K562 (cell line): ENCODE results near the gene DPEP1. TPM values are rescaled to one million over a fixed set of nuclear protein-coding genes. Genes with fewer than 3 reads are reported as not detected.

Experiments used
- ATAC-seq: fragments of 200-7000 bp; cut with Tn5 transposase; 3 replicates; pipeline ENCODE4 v1.9.1; 2020; ENCODE audit warnings: moderate library complexity
- BruUV-seq: library from RNA; stranded (reverse); fragments of 400-500 nt; replicated peaks from 2 replicates; lab custom pipeline; 2021; lab: Mats Ljungman, UMichigan
- CTCF ChIA-PET: fragments of 300-600 bp; formaldehyde crosslinking; extraction: SDS; loops from one replicate; lab custom pipeline; 2021; ENCODE audit warnings: low intra/inter-chr PET ratio; lab: Yijun Ruan, JAX
- POLR2A ChIA-PET: fragments of 300-600, 350-650 bp; sonication (Branson Sonifier 250); formaldehyde crosslinking; extraction: SDS; loops from one replicate; lab custom pipeline; 2021; ENCODE audit warnings: antibody characterized with exemption, inconsistent platforms; lab: Yijun Ruan, JAX
- DNase-seq, 4 experiments: peaks; one replicate each; pipeline versions ENCODE4 v3.0.0 to v3.0.0-alpha.2; 2011 to 2018; ENCODE audit warnings: low spot score in 3 of 4, mixed read lengths in 3 of 4; ENCODE audit errors: extremely low read depth in 1 of 4
- FAIRE-seq: peaks from 2 replicates; lab custom pipeline; 2011; peaks lifted over from hg19 to GRCh38; lab: Jason Lieb, UNC
- H2AFZ ChIP-seq: 2 replicates; pipeline ENCODE4 v1.6.0; 2011; ENCODE audit warnings: low read depth, low read length, control low read depth, inconsistent platforms
- H3K27ac ChIP-seq: fragments of 200-600 bp; 3 replicates; pipeline ENCODE4 v1.8.0; 2011; ENCODE audit warnings: low read depth, mild to moderate bottlenecking, control low read depth, inconsistent platforms, low read length, moderate library complexity, mixed read lengths; ENCODE audit errors: extremely low read depth
- H3K27me3 ChIP-seq, 2 experiments: fragments of 300-600 bp in 1 of 2; 2 replicates in 1 of 2; 3 replicates in 1 of 2; pipeline versions ENCODE4 v1.6.0 to v1.8.0; 2011; ENCODE audit warnings: inconsistent platforms in 2 of 2, low read length in 2 of 2, mild to moderate bottlenecking in 1 of 2, mixed read lengths in 1 of 2, moderate library complexity in 1 of 2; ENCODE audit not compliant: control insufficient read depth in 2 of 2, insufficient read depth in 2 of 2
- H3K36me3 ChIP-seq: fragments of 300-600 bp; 3 replicates; pipeline ENCODE4 v1.8.0; 2011; ENCODE audit warnings: mild to moderate bottlenecking, low read length, inconsistent platforms; ENCODE audit not compliant: control insufficient read depth, insufficient read depth
- H3K4me1 ChIP-seq, 2 experiments: fragments of 200-600 bp in 1 of 2; replicated peaks in 1 of 2; 2 replicates in 1 of 2; 3 replicates in 1 of 2; pipeline versions ENCODE4 v1.5.1 to v1.8.0; 2011; ENCODE audit warnings: inconsistent platforms in 2 of 2, low read length in 2 of 2, mild to moderate bottlenecking in 1 of 2, mixed read lengths in 1 of 2, moderate library complexity in 1 of 2; ENCODE audit not compliant: control insufficient read depth in 2 of 2, insufficient read depth in 2 of 2
- H3K4me2 ChIP-seq: 2 replicates; pipeline ENCODE4 v1.6.1; 2011; ENCODE audit warnings: low read length, control low read depth, inconsistent platforms, mixed read lengths; ENCODE audit not compliant: insufficient read depth
- H3K4me3 ChIP-seq: fragments of 200-600 bp; sonication (generic), shearing (Covaris generic); 2 replicates; pipeline ENCODE4 v1.5.1; 2016; ENCODE audit warnings: control low read depth, inconsistent platforms
- H3K79me2 ChIP-seq: fragments of 200-600 bp; 3 replicates; pipeline ENCODE4 v1.8.0; 2011; ENCODE audit warnings: low read length, inconsistent platforms; ENCODE audit not compliant: control insufficient read depth, insufficient read depth
- H3K9ac ChIP-seq, 2 experiments: 2 replicates each; pipeline versions ENCODE4 v1.6.0 to v1.6.1; 2011; ENCODE audit warnings: low read depth in 2 of 2, low read length in 2 of 2, control low read depth in 1 of 2, inconsistent platforms in 1 of 2, mild to moderate bottlenecking in 1 of 2, mixed read lengths in 1 of 2; ENCODE audit not compliant: insufficient read depth in 1 of 2
- H3K9me1 ChIP-seq: one replicate; pipeline ENCODE4 v1.6.0; 2011; ENCODE audit warnings: inconsistent platforms, mild to moderate bottlenecking, low read length, moderate library complexity; ENCODE audit not compliant: control insufficient read depth, insufficient read depth
- H3K9me3 ChIP-seq: replicated peaks from 2 replicates; pipeline ENCODE4 v1.5.1; 2011; ENCODE audit warnings: low read depth, low read length, inconsistent platforms; ENCODE audit not compliant: control insufficient read depth, insufficient read depth
- H4K20me1 ChIP-seq: replicated peaks from 2 replicates; pipeline ENCODE4 v1.6.1; 2011; ENCODE audit warnings: low read length, inconsistent platforms, mixed read lengths; ENCODE audit not compliant: control insufficient read depth, insufficient read depth
- ATF1 ChIP-seq, 2 experiments: fragments of 450-650 bp in 1 of 2; IDR thresholded peaks; 2 replicates each; pipeline ENCODE4 v1.6.1; 2016; ENCODE audit warnings: missing compliant biosample characterization in 1 of 2, missing genetic modification characterization in 1 of 2
- ILK ChIP-seq: fragments of 450-650 bp; IDR thresholded peaks from 2 replicates; pipeline ENCODE4 v1.6.1; 2016; ENCODE audit warnings: missing genetic modification characterization, low read depth, mild to moderate bottlenecking, missing compliant biosample characterization, moderate library complexity, borderline replicate concordance
- IRF2 ChIP-seq: sonication (generic); formaldehyde crosslinking; IDR thresholded peaks from 2 replicates; pipeline ENCODE4 v1.8.1; 2022; ENCODE audit warnings: mild to moderate bottlenecking, missing genetic modification reagents
- MCM3 ChIP-seq: fragments of 450-650 bp; IDR thresholded peaks from 2 replicates; pipeline ENCODE4 v1.6.1; 2016
- POLR2G ChIP-seq: fragments of 200-400 bp; formaldehyde crosslinking; IDR thresholded peaks from 2 replicates; pipeline ENCODE4 v1.6.1; 2017; ENCODE audit warnings: low read depth, mild to moderate bottlenecking, antibody characterized with exemption, low read length, moderate library complexity
- PRPF4 ChIP-seq: fragments of 200-400 bp; formaldehyde crosslinking; IDR thresholded peaks from one replicate; pipeline ENCODE4 v1.6.1; 2017; ENCODE audit warnings: low read length, low read depth, mild to moderate bottlenecking; ENCODE audit not compliant: insufficient read depth, poor library complexity, severe bottlenecking
- RERE ChIP-seq: sonication (generic); formaldehyde crosslinking; IDR thresholded peaks from 2 replicates; pipeline ENCODE4 v1.8.0; 2023; ENCODE audit warnings: missing genetic modification reagents, mild to moderate bottlenecking, borderline replicate concordance
- SMAD2 ChIP-seq: fragments of 150-350 bp; IDR thresholded peaks from 2 replicates; pipeline ENCODE4 v1.6.1; 2014; ENCODE audit warnings: low read depth, mild to moderate bottlenecking, low read length
- SNRNP70 ChIP-seq: fragments of 200-400 bp; formaldehyde crosslinking; optimal IDR thresholded peaks from 2 replicates; pipeline ENCODE3; 2017; ENCODE audit warnings: low read depth, low read length
- TAF9B ChIP-seq: fragments of 450-650 bp; IDR thresholded peaks from 2 replicates; pipeline ENCODE4 v1.6.1; 2018; ENCODE audit warnings: mild to moderate bottlenecking; ENCODE audit not compliant: partially characterized antibody
- XRCC5 ChIP-seq: fragments of 200-400 bp; formaldehyde crosslinking; IDR thresholded peaks from 2 replicates; pipeline ENCODE4 v1.6.1; 2017; ENCODE audit warnings: low read depth, mild to moderate bottlenecking, low read length
- ZNF217 ChIP-seq: sonication (generic); formaldehyde crosslinking; IDR thresholded peaks from 2 replicates; pipeline ENCODE4 v1.8.0; 2022; ENCODE audit warnings: mild to moderate bottlenecking, missing genetic modification reagents
- ZNF586 ChIP-seq: fragments of 450-650 bp; formaldehyde crosslinking; conservative IDR thresholded peaks from 2 replicates; pipeline ENCODE4 v1.4.0; 2020; ENCODE audit warnings: mild to moderate bottlenecking, moderate library complexity
- WGBS: fragments of 100-300 bp; shearing (Covaris generic); methylation state at CpG from one replicate; pipeline ENCODE4 v1.1.6; 2016; ENCODE audit warnings: low coverage, mixed read lengths; ENCODE audit not compliant: insufficient coverage; ENCODE audit errors: missing lambda C conversion rate; 5-methylcytosine and 5-hydroxymethylcytosine counted together
- in situ Hi-C: fragments of 300-500 bp; cut with MboI; formaldehyde crosslinking; loops from 4 replicates; pipeline ENCODE4 v1.15.0; 2018; ENCODE audit warnings: inconsistent platforms, mixed read lengths
- intact Hi-C: fragments of 100-400 bp; cut with micrococcal nuclease; formaldehyde crosslinking; loops from 2 replicates; pipeline ENCODE4 v1.14.2; 2022
- polyA plus RNA-seq, 8 experiments: library from polyadenylated mRNA; depleted of rRNA in 4 of 8; stranded (reverse) in 5 of 8; unstranded in 3 of 8; fragments of >200 nt; fragmentation: Nextera tagmentation in 2 of 8; fragmentation: Illumina TruSeq in 1 of 8; extraction: Ambion mirVana in 2 of 8; extraction: Trizol in 1 of 8; gene quantifications; 2 replicates each; pipeline versions ENCODE4 v1.2.1 to v1.2.3, GENCODE V29; 2011 to 2014; ENCODE audit warnings: inconsistent platforms in 1 of 8, missing spikeins in 1 of 8
- total RNA-seq, 7 experiments: library from RNA; depleted of rRNA in 6 of 7; stranded (reverse); fragments of >200 nt in 6 of 7; fragmentation: Illumina TruSeq in 2 of 7; extraction: Trizol in 2 of 7; gene quantifications; 2 replicates each; pipeline versions ENCODE4 v1.2.1 to v1.2.3, GENCODE V29; 2011 to 2021; ENCODE audit warnings: low replicate concordance in 1 of 7
- TF ChIP-seq, protein P1 (sequence below), 3 experiments: IDR thresholded peaks in 2 of 3; conservative IDR thresholded peaks in 1 of 3; 2 replicates each; pipeline ENCODE4 v1.5.1; 2011 to 2012; ENCODE audit warnings: low read length in 3 of 3, mild to moderate bottlenecking in 3 of 3, control low read depth in 2 of 3, improper control_type of control experiment in 1 of 3, inconsistent platforms in 1 of 3, low read depth in 1 of 3, mixed read lengths in 1 of 3, moderate library complexity in 1 of 3; ENCODE audit not compliant: insufficient read depth in 2 of 3

The DPEP1 gene
- total and polyA plus RNA-seq, 9 of the 15 experiments (the other 6 are each of a cell fraction or from before 2014, with no cell fraction given): 0.14 to 0.31 (median 0.20) TPM; not detected in 6

GRCh38 chr16:89641458-89642119 is 28.1 kb downstream of the DPEP1 start:
- Histone ChIP-seq H3K36me3 (peaks cover 19% of the 10 kb centered on the region; the same call in 2 of the 3 replicates), H3K9me3 (no peaks in the 10 kb centered on the region), H3K79me2 (no peaks in the 10 kb centered on the region), H3K4me1 (peaks cover 0 to 58% of the 10 kb centered on the region in 2 experiments; a peak in 3 of 5 replicates), H4K20me1 (no peaks in the 10 kb centered on the region), H2AFZ (peak overlapping the region; percentile 92; the same call in 1 of the 2 replicates), H3K9ac (peak overlapping the region in 1 of 2 experiments; percentile 76; a peak in 2 of 4 replicates), H3K27me3 (no peaks in the 10 kb centered on the region; a peak in 1 of 5 replicates), H3K27ac (no peak overlapping the region), H3K9me1 (no peaks in the 10 kb centered on the region), H3K4me2 (0 out of 2 replicates have a peak overlapping the region, but pooled peaks have one; percentile 84), H3K4me3 (no peak overlapping the region)
- DNase-seq (no peak), ATAC-seq (no peak), FAIRE-seq (no peak)
- intact Hi-C loops (loop anchor here (10.0 kb wide), 1 partner anchor 67 kb away; the partner anchor contains the start of gene CPNE7), in situ Hi-C loops (no loop called here)
- ChIA-PET POLR2A (interaction anchor here (0.6 to 1.6 kb wide), 6 partner anchors 8 to 78 kb away, joined by 3 to 7 read pairs (median 4); partner anchors contain the start of gene CDK10), CTCF (interaction anchor here (1.6 kb wide), 1 partner anchor 67 kb away, joined by 8 read pairs; the partner anchor contains the start of gene CPNE7)
- no TSS peak for BruUV-seq
- WGBS: 18% methylated on average over 10 of the region's 14 CpGs
- TF ChIP-seq SMAD2: no peak
- no peak for TF ChIP-seq PRPF4
- TF ChIP-seq RERE (CRISPR knock-in tag): no peak
- no peak for TF ChIP-seq ZNF586
- no peak for TF ChIP-seq TAF9B
- TF ChIP-seq, protein P1, sequence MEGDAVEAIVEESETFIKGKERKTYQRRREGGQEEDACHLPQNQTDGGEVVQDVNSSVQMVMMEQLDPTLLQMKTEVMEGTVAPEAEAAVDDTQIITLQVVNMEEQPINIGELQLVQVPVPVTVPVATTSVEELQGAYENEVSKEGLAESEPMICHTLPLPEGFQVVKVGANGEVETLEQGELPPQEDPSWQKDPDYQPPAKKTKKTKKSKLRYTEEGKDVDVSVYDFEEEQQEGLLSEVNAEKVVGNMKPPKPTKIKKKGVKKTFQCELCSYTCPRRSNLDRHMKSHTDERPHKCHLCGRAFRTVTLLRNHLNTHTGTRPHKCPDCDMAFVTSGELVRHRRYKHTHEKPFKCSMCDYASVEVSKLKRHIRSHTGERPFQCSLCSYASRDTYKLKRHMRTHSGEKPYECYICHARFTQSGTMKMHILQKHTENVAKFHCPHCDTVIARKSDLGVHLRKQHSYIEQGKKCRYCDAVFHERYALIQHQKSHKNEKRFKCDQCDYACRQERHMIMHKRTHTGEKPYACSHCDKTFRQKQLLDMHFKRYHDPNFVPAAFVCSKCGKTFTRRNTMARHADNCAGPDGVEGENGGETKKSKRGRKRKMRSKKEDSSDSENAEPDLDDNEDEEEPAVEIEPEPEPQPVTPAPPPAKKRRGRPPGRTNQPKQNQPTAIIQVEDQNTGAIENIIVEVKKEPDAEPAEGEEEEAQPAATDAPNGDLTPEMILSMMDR (IDR thresholded peaks at IDR 0.05 in 2 of 3, conservative IDR thresholded peaks at IDR 0.05 in 1 of 3; ENCODE audit: insufficient read depth in 2 of 3, low read depth in 1 of 3, low read length in 3 of 3): 0 out of 6 replicates have a peak, but pooled peaks of 1 of the 3 experiments have one; percentile 0
- TF ChIP-seq XRCC5: no peak
- TF ChIP-seq IRF2 (CRISPR knock-in tag): no peak
- peak; percentile 65 for TF ChIP-seq POLR2G
- no peak for TF ChIP-seq ZNF217 (CRISPR knock-in tag)
- no peak for TF ChIP-seq ATF1 (CRISPR knock-in tag; IDR thresholded peaks at IDR 0.05)
- 0 out of 2 replicates have a peak, but pooled peaks have one; percentile 44 for TF ChIP-seq ATF1 (tag; IDR thresholded peaks at IDR 0.05)
- no peak for TF ChIP-seq SNRNP70
- no peak for TF ChIP-seq MCM3
- TF ChIP-seq ILK (tag): no peak
